PC-3 (cell line): ENCODE results near the gene COG5. TPM values are rescaled to one million over a fixed set of nuclear protein-coding genes. Genes with fewer than 3 reads are reported as not detected.

ENCODE experiments used
- ATAC-seq: fragments of 200-7000 bp; cut with Tn5 transposase; 2 replicates; pipeline ENCODE4 v1.9.1; 2020; ENCODE audit warnings: mild to moderate bottlenecking, moderate library complexity
- BruUV-seq: library from RNA; stranded (reverse); fragments of 400-500 nt; replicated peaks from 2 replicates; lab custom pipeline; 2021; lab: Mats Ljungman, UMichigan
- CTCF ChIA-PET: fragments of 300-600 bp; sonication (Branson Sonifier 250); formaldehyde crosslinking; loops from one replicate; lab custom pipeline; 2022; ENCODE audit warnings: antibody characterized with exemption; lab: Charles Lee
- POLR2A ChIA-PET: fragments of 300-600 bp; sonication (Branson Sonifier 250); formaldehyde crosslinking; loops from one replicate; lab custom pipeline; 2022; ENCODE audit warnings: antibody characterized with exemption; ENCODE audit not compliant: unreplicated experiment; lab: Charles Lee
- DNase-seq: peaks from one replicate; pipeline ENCODE4 v3.0.0-alpha.2; 2015
- H2AFZ ChIP-seq: fragments of 300-600 bp; sonication (generic); 2 replicates; pipeline ENCODE4 v1.6.0; 2016; ENCODE audit warnings: antibody characterized with exemption, low read length
- H3F3A ChIP-seq: fragments of 300-600 bp; sonication (generic); one replicate; pipeline ENCODE4 v1.6.0; 2017; ENCODE audit warnings: antibody characterized with exemption, low read length, control low read depth, mild to moderate bottlenecking; ENCODE audit not compliant: unreplicated experiment
- H3K27ac ChIP-seq: fragments of 300-600 bp; sonication (generic); 2 replicates; pipeline ENCODE4 v1.5.1; 2016; ENCODE audit warnings: mild to moderate bottlenecking, low read length
- H3K27me3 ChIP-seq: fragments of 300-600 bp; sonication (generic); 2 replicates; pipeline ENCODE4 v1.6.1; 2016; ENCODE audit warnings: low read length, mixed read lengths
- H3K36me3 ChIP-seq: fragments of 300-600 bp; sonication (generic); 2 replicates; pipeline ENCODE4 v1.6.1; 2016; ENCODE audit warnings: low read depth, mixed run types, low read length, mixed read lengths
- H3K4me1 ChIP-seq: fragments of 300-600 bp; sonication (generic); 2 replicates; pipeline ENCODE4 v1.5.1; 2016; ENCODE audit warnings: low read length; ENCODE audit not compliant: insufficient read depth
- H3K4me2 ChIP-seq: fragments of 300-600 bp; sonication (generic); 2 replicates; pipeline ENCODE4 v1.6.0; 2016; ENCODE audit warnings: low read length
- H3K4me3 ChIP-seq: fragments of 300-600 bp; sonication (generic); 2 replicates; pipeline ENCODE4 v1.5.1; 2016; ENCODE audit warnings: mild to moderate bottlenecking, low read length, mixed read lengths
- H3K79me2 ChIP-seq: fragments of 300-600 bp; sonication (generic); 2 replicates; pipeline ENCODE4 v1.6.1; 2017; ENCODE audit warnings: low read length, mixed read lengths
- H3K9ac ChIP-seq: fragments of 300-600 bp; sonication (generic); 2 replicates; pipeline ENCODE4 v1.6.0; 2016; ENCODE audit warnings: mild to moderate bottlenecking, low read length
- H3K9me2 ChIP-seq: fragments of 300-600 bp; sonication (generic); replicated peaks from 2 replicates; pipeline ENCODE4 v1.6.1; 2016; ENCODE audit warnings: mixed run types, low read length, mixed read lengths
- H3K9me3 ChIP-seq: fragments of 300-600 bp; sonication (generic); 2 replicates; pipeline ENCODE4 v1.6.1; 2016; ENCODE audit warnings: low read length, mixed read lengths
- H4K20me1 ChIP-seq: fragments of 300-600 bp; sonication (generic); 2 replicates; pipeline ENCODE4 v1.6.1; 2016; ENCODE audit warnings: low read length, mixed read lengths
- EZH2 ChIP-seq: fragments of 300-600 bp; sonication (generic); IDR thresholded peaks from one replicate; pipeline ENCODE4 v1.6.1; 2017; ENCODE audit warnings: antibody characterized with exemption, mild to moderate bottlenecking, low read length; ENCODE audit not compliant: unreplicated experiment
- EZH2phosphoT487 ChIP-seq: fragments of 300-600 bp; sonication (generic); IDR thresholded peaks from 2 replicates; pipeline ENCODE4 v1.6.1; 2018; ENCODE audit warnings: mild to moderate bottlenecking, antibody characterized with exemption, low read length, borderline replicate concordance
- intact Hi-C: fragments of 100-400 bp; cut with micrococcal nuclease; formaldehyde crosslinking; loops from 2 replicates; pipeline ENCODE4 v1.9.0; 2023
- total RNA-seq: library from RNA; depleted of rRNA; stranded (reverse); fragments of >200 nt; gene quantifications from 2 replicates; pipeline ENCODE4 v1.2.3, GENCODE V29; 2014
- TF ChIP-seq, protein P1 (sequence below): fragments of 300-600 bp; sonication (generic); conservative IDR thresholded peaks from 2 replicates; pipeline ENCODE4 v1.5.1; 2017; ENCODE audit warnings: antibody characterized with exemption, low read depth, mild to moderate bottlenecking, low read length

COG5 gene
- total RNA-seq, 1 experiment from 2014 or later = 51.7 TPM

- Histone ChIP-seq H3K27ac (no peak overlapping the region), H2AFZ (no peak overlapping the region), H4K20me1 (no peaks in the 10 kb centered on the region), H3K9ac (no peak overlapping the region), H3K27me3 (no peaks in the 10 kb centered on the region), H3K36me3 (no peaks in the 10 kb centered on the region), H3K9me3 (no peaks in the 10 kb centered on the region), H3K4me1 (no peaks in the 10 kb centered on the region), H3K4me3 (no peak overlapping the region), H3F3A (no peaks in the 10 kb centered on the region), H3K79me2 (no peaks in the 10 kb centered on the region), H3K4me2 (no peak overlapping the region), H3K9me2 (no peaks in the 10 kb centered on the region)
- intact Hi-C loops = no loop called here
- TF ChIP-seq, protein P1, sequence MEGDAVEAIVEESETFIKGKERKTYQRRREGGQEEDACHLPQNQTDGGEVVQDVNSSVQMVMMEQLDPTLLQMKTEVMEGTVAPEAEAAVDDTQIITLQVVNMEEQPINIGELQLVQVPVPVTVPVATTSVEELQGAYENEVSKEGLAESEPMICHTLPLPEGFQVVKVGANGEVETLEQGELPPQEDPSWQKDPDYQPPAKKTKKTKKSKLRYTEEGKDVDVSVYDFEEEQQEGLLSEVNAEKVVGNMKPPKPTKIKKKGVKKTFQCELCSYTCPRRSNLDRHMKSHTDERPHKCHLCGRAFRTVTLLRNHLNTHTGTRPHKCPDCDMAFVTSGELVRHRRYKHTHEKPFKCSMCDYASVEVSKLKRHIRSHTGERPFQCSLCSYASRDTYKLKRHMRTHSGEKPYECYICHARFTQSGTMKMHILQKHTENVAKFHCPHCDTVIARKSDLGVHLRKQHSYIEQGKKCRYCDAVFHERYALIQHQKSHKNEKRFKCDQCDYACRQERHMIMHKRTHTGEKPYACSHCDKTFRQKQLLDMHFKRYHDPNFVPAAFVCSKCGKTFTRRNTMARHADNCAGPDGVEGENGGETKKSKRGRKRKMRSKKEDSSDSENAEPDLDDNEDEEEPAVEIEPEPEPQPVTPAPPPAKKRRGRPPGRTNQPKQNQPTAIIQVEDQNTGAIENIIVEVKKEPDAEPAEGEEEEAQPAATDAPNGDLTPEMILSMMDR = no peak
- TF ChIP-seq EZH2phosphoT487 = no peak
- TF ChIP-seq EZH2 = no peak
- no TSS peak for BruUV-seq
- POLR2A ChIA-PET = interaction anchor here (0.6 kb wide), 1 partner anchor 9 kb away, joined by 4 read pairs; no protein-coding TSS in a partner anchor
- ATAC-seq (no peak), DNase-seq (no peak)
- CTCF ChIA-PET = no interaction called here
Observed at GRCh38 chr7:107219563-107220244, 344.0 kb downstream of the COG5 start.

- no peaks in the 10 kb centered on the region for H3K79me2 ChIP-seq
- ATAC-seq = no peak
- no peaks in the 10 kb centered on the region for H3F3A ChIP-seq
- no peaks in the 10 kb centered on the region for H3K9me2 ChIP-seq
- no peak overlapping the region for H2AFZ ChIP-seq
- intact Hi-C loops = no loop called here
- no peaks in the 10 kb centered on the region for H4K20me1 ChIP-seq
- no peak overlapping the region for H3K27ac ChIP-seq
- peaks cover 8% of the 10 kb centered on the region; the same call in 1 of the 2 replicates for H3K36me3 ChIP-seq
- H3K27me3 ChIP-seq = no peaks in the 10 kb centered on the region
- no peak for DNase-seq
- no TSS peak for BruUV-seq
- no peak overlapping the region for H3K4me3 ChIP-seq
- CTCF ChIA-PET = no interaction called here
- TF ChIP-seq EZH2phosphoT487 (no peak), EZH2 (no peak)
- TF ChIP-seq, protein P1 = no peak
- H3K4me1 ChIP-seq = 0 out of 2 replicates have a peak, but pooled peaks cover 5% of the 10 kb centered on the region
- H3K4me2 ChIP-seq = no peak overlapping the region
- POLR2A ChIA-PET = no interaction called here
- H3K9ac ChIP-seq = no peak overlapping the region
- H3K9me3 ChIP-seq = no peaks in the 10 kb centered on the region
Observed at GRCh38 chr7:107213945-107214344, 349.8 kb downstream of the COG5 start.

GRCh38 chr7:107213193-107213788, 350.4 kb downstream of the COG5 start:
- H3K9ac ChIP-seq = no peak overlapping the region
- CTCF ChIA-PET = no interaction called here
- no peak overlapping the region for H3K27ac ChIP-seq
- no peaks in the 10 kb centered on the region for H3K79me2 ChIP-seq
- H3K4me1 ChIP-seq = 0 out of 2 replicates have a peak, but pooled peaks cover 5% of the 10 kb centered on the region
- POLR2A ChIA-PET = no interaction called here
- BruUV-seq = no TSS peak
- no peaks in the 10 kb centered on the region for H4K20me1 ChIP-seq
- peaks cover 9% of the 10 kb centered on the region; the same call in 1 of the 2 replicates for H3K36me3 ChIP-seq
- no peak overlapping the region for H3K4me3 ChIP-seq
- no peak overlapping the region for H3K4me2 ChIP-seq
- H3F3A ChIP-seq = no peaks in the 10 kb centered on the region
- ATAC-seq = no peak
- H3K9me3 ChIP-seq = no peaks in the 10 kb centered on the region
- no peak overlapping the region for H2AFZ ChIP-seq
- H3K9me2 ChIP-seq = no peaks in the 10 kb centered on the region
- H3K27me3 ChIP-seq = no peaks in the 10 kb centered on the region
- DNase-seq = no peak
- TF ChIP-seq, protein P1 = no peak
- TF ChIP-seq EZH2phosphoT487 = no peak
- no peak for TF ChIP-seq EZH2
- intact Hi-C loops = no loop called here
